Measurements from ENCODE around the gene FFAR3.

- TF ChIP-seq POLR2A (IDR thresholded peaks at IDR 0.05; ENCODE audit: insufficient read depth in 1 of 2, low read depth in 2 of 2, low read length in 2 of 2) = no peak
- TF ChIP-seq CREB1 (IDR thresholded peaks at IDR 0.05) = no peak
- TF ChIP-seq CREB1 (CRISPR knock-in tag; IDR thresholded peaks at IDR 0.05) = no peak
- no peak for TF ChIP-seq SIN3B (IDR thresholded peaks at IDR 0.05; ENCODE audit: low read length)
These were observed 37.3 kb downstream of the FFAR3 start for GRCh38 chr19:35395382-35396199.
